Prostate gland (tissue), 2 donors: ENCODE measurements around the gene NTSR2. TPM values are rescaled to one million over a fixed set of nuclear protein-coding genes. Genes with fewer than 3 reads are reported as not detected.

Experiments
- DNase-seq: peaks from one replicate; pipeline ENCODE4 v3.0.0-alpha.2; 2019; ENCODE audit warnings: low spot score
- H3K27ac ChIP-seq, 2 donors: fragments of 200-600 bp; sonication (generic); 2 replicates each; pipeline ENCODE4 v1.5.1; 2017 to 2019
- H3K27me3 ChIP-seq: fragments of 200-600 bp; sonication (generic); replicated peaks from 2 replicates; pipeline ENCODE4 v1.5.1; 2019; ENCODE audit not compliant: insufficient read depth
- H3K36me3 ChIP-seq, 2 donors: fragments of 200-600 bp; sonication (generic); 1 replicate in 1 of 2; 2 replicates in 1 of 2; pipeline versions ENCODE4 v1.5.1 to v1.8.1; 2017 to 2019
- H3K4me1 ChIP-seq: fragments of 200-600 bp; sonication (generic); replicated peaks from 2 replicates; pipeline ENCODE4 v1.5.1; 2019
- H3K4me3 ChIP-seq, 2 donors: fragments of 200-600 bp; sonication (generic); 2 replicates each; pipeline ENCODE4 v1.5.1; 2017 to 2019
- H3K9me3 ChIP-seq: fragments of 200-600 bp; sonication (generic); 2 replicates; pipeline ENCODE4 v1.5.1; 2017
- POLR2A ChIP-seq: fragments of 450-650 bp; IDR thresholded peaks from one replicate; pipeline ENCODE4 v1.6.1; 2016; ENCODE audit warnings: antibody characterized with exemption, mild to moderate bottlenecking
- POLR2AphosphoS5 ChIP-seq: sonication (generic); formaldehyde crosslinking; IDR thresholded peaks from one replicate; pipeline ENCODE4 v1.6.1; 2017; ENCODE audit warnings: antibody characterized with exemption
- WGBS: methylation state at CpG from one replicate; pipeline ENCODE4 v1.1.5; 2018; 5-methylcytosine and 5-hydroxymethylcytosine counted together
- intact Hi-C: fragments of 100-400 bp; cut with DNase I; formaldehyde crosslinking; loops from one replicate; pipeline ENCODE4 v1.14.2; 2022
- total RNA-seq, 2 donors: library from RNA; depleted of rRNA; stranded (reverse); fragments of >200 nt; gene quantifications; one replicate each; pipeline ENCODE4 v1.1.0, GENCODE V29; 2016
- TF ChIP-seq, protein P1 (sequence below), 4 experiments: fragments of 200-600 bp in 2 of 4; fragments of 450-650 bp in 2 of 4; sonication (generic) in 2 of 4; IDR thresholded peaks; 1 replicate in 3 of 4; 2 replicates in 1 of 4; pipeline ENCODE4 v1.5.1; 2016 to 2019; ENCODE audit warnings: antibody characterized with exemption in 4 of 4, mild to moderate bottlenecking in 2 of 4, moderate library complexity in 2 of 4

Gene NTSR2
- total RNA-seq, 2 donors from 2014 or later: 0.34 TPM; not detected in 1

DNA sequence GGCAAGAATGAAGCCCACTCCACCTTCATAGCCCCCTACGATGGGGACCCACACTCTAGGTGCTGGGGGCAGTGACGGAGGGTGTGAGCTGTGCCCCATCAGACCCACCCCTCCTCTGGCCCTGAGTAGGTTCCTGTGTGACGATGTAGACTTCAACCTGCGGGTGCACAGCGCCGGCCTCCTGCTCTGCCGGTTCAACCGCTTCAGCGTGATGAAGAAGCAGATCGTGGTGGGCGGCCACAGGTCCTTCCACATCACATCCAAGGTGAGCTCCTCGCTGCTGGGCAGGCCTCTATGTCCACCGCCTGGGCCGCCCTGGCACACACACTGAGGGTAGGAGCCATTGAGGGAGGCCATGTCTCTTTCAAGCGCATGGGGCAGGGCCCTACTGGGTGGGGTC lies 34.9 kb downstream of the NTSR2 start:
- no peak for TF ChIP-seq POLR2AphosphoS5
- TF ChIP-seq, protein P1, sequence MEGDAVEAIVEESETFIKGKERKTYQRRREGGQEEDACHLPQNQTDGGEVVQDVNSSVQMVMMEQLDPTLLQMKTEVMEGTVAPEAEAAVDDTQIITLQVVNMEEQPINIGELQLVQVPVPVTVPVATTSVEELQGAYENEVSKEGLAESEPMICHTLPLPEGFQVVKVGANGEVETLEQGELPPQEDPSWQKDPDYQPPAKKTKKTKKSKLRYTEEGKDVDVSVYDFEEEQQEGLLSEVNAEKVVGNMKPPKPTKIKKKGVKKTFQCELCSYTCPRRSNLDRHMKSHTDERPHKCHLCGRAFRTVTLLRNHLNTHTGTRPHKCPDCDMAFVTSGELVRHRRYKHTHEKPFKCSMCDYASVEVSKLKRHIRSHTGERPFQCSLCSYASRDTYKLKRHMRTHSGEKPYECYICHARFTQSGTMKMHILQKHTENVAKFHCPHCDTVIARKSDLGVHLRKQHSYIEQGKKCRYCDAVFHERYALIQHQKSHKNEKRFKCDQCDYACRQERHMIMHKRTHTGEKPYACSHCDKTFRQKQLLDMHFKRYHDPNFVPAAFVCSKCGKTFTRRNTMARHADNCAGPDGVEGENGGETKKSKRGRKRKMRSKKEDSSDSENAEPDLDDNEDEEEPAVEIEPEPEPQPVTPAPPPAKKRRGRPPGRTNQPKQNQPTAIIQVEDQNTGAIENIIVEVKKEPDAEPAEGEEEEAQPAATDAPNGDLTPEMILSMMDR (IDR thresholded peaks at IDR 0.05): no peak
- TF ChIP-seq POLR2A: no peak
- no peaks in the 10 kb centered on the region for H3K27me3 ChIP-seq
- H3K9me3 ChIP-seq: no peaks in the 10 kb centered on the region
- no peak for DNase-seq
- H3K4me3 ChIP-seq: no peak overlapping the region
- whole genome bisulfite sequencing: 87% methylated on average over 15 of the region's 15 CpGs
- peaks cover 1 to 19% of the 10 kb centered on the region in 2 donors for H3K36me3 ChIP-seq
- no peak overlapping the region for H3K27ac ChIP-seq
- no peaks in the 10 kb centered on the region for H3K4me1 ChIP-seq
- intact Hi-C loops: no loop called here

DNA sequence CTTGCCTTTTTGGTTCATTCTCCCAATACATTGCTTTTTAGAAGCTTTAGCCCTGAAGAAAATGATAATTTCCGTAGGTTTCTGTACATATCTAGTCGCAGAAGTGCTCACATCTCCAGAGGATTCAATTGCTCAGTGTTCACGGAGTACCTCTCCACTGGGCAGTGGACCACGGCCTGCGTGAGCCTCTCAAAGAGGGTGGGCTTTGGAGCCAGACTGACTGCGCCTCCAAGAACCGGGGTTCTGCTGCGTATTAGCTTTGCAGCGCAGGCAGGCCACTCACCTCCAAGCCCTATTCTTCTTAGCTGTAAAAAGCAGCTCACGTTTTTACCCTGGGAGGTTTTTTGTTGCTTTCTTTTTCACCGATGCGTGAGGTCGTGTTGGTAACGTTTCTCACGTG lies 35.4 kb downstream of the NTSR2 start:
- DNase-seq: no peak
- Histone ChIP-seq H3K9me3 (no peaks in the 10 kb centered on the region), H3K27me3 (no peaks in the 10 kb centered on the region), H3K4me3 (no peak overlapping the region), H3K36me3 (peaks cover 0 to 25% of the 10 kb centered on the region in 2 donors), H3K4me1 (no peaks in the 10 kb centered on the region), H3K27ac (no peak overlapping the region)
- WGBS: 91% methylated on average over 15 of the region's 15 CpGs
- intact Hi-C loops: no loop called here
- TF ChIP-seq POLR2A (no peak), POLR2AphosphoS5 (no peak)
- TF ChIP-seq, protein P1 (IDR thresholded peaks at IDR 0.05): no peak

DNA sequence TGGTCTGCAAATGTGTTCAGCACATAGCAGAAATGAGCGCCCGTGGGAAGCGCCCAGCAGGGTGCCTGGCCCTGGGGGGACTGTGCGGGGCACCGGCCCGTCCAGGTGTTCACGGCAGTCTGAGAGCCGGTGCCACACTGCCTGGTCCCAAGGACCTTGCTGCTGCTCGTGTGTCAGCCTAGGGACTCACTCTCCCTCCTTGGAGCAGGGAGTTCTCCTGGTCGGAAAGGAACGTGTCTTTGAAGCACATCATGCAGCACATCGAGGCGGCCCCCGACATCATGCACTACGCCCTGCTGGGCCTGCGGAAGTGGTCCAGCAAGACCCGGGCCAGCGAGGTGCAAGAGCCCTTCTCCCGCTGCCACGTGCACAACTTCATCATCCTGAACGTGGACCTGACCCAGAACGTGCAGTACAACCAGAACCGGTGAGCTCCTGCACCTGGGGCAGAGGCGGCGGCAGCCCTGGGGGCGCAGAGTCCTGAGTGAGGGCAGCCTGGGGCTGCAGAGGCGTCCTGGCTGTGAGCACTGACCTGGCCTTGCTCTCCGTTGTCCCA lies 36.0 kb downstream of the NTSR2 start:
- TF ChIP-seq, protein P1 (IDR thresholded peaks at IDR 0.05): no peak
- TF ChIP-seq POLR2A: no peak
- no peak for TF ChIP-seq POLR2AphosphoS5
- intact Hi-C loops: no loop called here
- Histone ChIP-seq H3K27ac (no peak overlapping the region), H3K27me3 (no peaks in the 10 kb centered on the region), H3K4me3 (no peak overlapping the region), H3K4me1 (no peaks in the 10 kb centered on the region), H3K9me3 (no peaks in the 10 kb centered on the region), H3K36me3 (peaks cover 0 to 25% of the 10 kb centered on the region in 2 donors)
- DNase-seq: no peak
- 95% methylated on average over 28 of the region's 28 CpGs for WGBS

DNA sequence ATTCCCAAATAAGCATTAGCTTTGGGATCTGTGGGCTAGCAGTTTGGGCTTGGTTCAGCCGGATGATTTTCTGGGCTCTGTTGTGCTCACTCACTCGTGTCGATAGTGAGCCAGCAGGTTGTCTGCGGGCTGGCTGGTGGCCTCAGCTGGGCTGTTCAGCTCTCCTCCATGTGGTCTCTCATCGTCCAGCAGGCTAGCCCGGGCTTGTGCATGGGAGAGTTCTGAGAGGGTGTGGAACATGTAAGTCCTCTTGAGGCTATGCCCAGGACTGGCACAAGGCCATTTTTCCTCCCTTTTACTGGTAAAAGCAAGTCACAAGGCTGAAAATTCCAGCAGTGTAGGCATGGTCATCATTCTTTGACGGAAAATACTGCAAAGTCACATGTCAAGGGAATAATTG lies 38.5 kb downstream of the NTSR2 start:
- H3K4me1 ChIP-seq: no peaks in the 10 kb centered on the region
- intact Hi-C loops: no loop called here
- H3K36me3 ChIP-seq: peaks cover 0 to 40% of the 10 kb centered on the region in 2 donors
- no peaks in the 10 kb centered on the region for H3K9me3 ChIP-seq
- WGBS: 87% methylated on average over 6 of the region's 7 CpGs
- TF ChIP-seq, protein P1 (IDR thresholded peaks at IDR 0.05): no peak
- TF ChIP-seq POLR2AphosphoS5: peak; percentile 17
- DNase-seq: peak; percentile 30
- no peaks in the 10 kb centered on the region for H3K27me3 ChIP-seq
- H3K4me3 ChIP-seq: no peak overlapping the region
- no peak overlapping the region for H3K27ac ChIP-seq

DNA sequence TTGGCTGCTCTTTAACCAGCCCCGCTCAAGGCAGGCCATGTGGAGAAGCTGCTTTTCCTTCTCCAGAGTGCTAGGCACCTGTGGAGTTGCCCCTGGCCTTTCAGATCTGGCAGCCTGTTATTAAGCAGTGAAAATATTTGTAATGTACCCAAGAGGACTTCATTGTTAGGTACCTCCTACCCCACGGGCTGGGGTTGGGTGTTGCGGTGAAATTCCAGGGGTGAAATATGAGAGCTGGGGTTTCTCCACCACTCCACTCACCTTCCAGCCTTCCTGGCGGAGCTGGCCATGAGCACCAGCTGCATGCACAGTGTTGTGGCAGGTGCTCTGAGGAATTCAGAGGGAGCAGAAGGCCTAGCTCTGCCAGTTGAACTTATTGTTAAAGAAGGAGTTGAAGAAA lies 39.1 kb downstream of the NTSR2 start:
- intact Hi-C loops: no loop called here
- TF ChIP-seq, protein P1 (IDR thresholded peaks at IDR 0.05): no peak
- no peak for TF ChIP-seq POLR2A
- no peak for TF ChIP-seq POLR2AphosphoS5
- H3K27me3 ChIP-seq: no peaks in the 10 kb centered on the region
- H3K27ac ChIP-seq: no peak overlapping the region
- no peaks in the 10 kb centered on the region for H3K9me3 ChIP-seq
- H3K4me1 ChIP-seq: no peaks in the 10 kb centered on the region
- peaks cover 0 to 40% of the 10 kb centered on the region in 2 donors for H3K36me3 ChIP-seq
- no peak for DNase-seq
- H3K4me3 ChIP-seq: no peak overlapping the region
- 84% methylated on average over 4 of the region's 4 CpGs for WGBS
